ENCODE measurements around the gene CBY1.

DNA sequence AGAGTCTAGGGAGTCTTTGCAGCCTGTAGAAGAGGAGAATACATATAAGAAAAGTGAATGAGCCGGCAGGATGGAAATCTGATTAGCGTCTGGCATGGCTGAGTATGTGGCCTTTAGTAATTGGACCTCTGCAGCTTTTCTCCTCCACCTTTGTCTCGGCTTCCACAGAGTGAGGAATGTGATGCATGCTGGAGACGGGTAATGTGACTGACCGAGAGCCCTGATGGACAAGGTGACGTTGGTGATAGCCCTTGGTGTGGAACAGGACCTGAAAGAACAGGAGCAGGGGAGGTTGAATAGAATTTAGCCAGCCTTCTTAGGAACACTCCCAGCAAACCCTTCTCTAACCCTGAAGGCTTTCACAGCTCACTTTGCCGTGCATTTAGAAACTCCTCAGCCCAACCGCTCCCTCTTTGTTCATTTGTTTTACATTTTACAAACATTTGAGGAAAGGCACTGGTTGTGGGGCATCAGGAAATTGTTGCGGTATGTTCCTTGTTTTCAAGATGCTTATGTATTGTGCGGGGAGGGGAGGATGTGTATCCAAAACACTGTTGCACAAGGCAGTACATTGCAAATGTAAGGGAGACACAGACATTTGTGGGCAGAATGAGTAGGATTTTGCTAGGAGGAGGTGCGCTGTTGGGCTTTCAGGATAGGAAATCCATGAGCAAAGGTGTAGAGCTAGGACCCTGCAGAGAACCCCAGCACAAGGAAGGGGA is 56.2 kb downstream of the CBY1 start:
- TF ChIP-seq, protein P1, sequence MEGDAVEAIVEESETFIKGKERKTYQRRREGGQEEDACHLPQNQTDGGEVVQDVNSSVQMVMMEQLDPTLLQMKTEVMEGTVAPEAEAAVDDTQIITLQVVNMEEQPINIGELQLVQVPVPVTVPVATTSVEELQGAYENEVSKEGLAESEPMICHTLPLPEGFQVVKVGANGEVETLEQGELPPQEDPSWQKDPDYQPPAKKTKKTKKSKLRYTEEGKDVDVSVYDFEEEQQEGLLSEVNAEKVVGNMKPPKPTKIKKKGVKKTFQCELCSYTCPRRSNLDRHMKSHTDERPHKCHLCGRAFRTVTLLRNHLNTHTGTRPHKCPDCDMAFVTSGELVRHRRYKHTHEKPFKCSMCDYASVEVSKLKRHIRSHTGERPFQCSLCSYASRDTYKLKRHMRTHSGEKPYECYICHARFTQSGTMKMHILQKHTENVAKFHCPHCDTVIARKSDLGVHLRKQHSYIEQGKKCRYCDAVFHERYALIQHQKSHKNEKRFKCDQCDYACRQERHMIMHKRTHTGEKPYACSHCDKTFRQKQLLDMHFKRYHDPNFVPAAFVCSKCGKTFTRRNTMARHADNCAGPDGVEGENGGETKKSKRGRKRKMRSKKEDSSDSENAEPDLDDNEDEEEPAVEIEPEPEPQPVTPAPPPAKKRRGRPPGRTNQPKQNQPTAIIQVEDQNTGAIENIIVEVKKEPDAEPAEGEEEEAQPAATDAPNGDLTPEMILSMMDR (IDR thresholded peaks at IDR 0.05) = no peak
- TF ChIP-seq TAF1 (IDR thresholded peaks at IDR 0.05; ENCODE audit: borderline replicate concordance, low read depth, low read length) (no peak), RAD21 (IDR thresholded peaks at IDR 0.05; ENCODE audit: low read length) (no peak), EP300 (IDR thresholded peaks at IDR 0.05; ENCODE audit: borderline replicate concordance in 1 of 2, low read depth in 1 of 2, low read length in 1 of 2) (no peak), JUND (IDR thresholded peaks at IDR 0.05) (no peak), CHD2 (IDR thresholded peaks at IDR 0.05; ENCODE audit: low read length, partially characterized antibody) (no peak), RXRA (IDR thresholded peaks at IDR 0.05; ENCODE audit: borderline replicate concordance, low read depth) (no peak), NFIC (IDR thresholded peaks at IDR 0.05; ENCODE audit: borderline replicate concordance) (no peak), GATA2 (CRISPR knock-in tag; IDR thresholded peaks at IDR 0.05) (no peak), EZH2phosphoT487 (IDR thresholded peaks at IDR 0.05; ENCODE audit: borderline replicate concordance, low read depth) (no peak), RFX5 (IDR thresholded peaks at IDR 0.05; ENCODE audit: low read length) (no peak), SMC3 (IDR thresholded peaks at IDR 0.05; ENCODE audit: low read depth, low read length) (no peak)
- TF ChIP-seq, protein P2, sequence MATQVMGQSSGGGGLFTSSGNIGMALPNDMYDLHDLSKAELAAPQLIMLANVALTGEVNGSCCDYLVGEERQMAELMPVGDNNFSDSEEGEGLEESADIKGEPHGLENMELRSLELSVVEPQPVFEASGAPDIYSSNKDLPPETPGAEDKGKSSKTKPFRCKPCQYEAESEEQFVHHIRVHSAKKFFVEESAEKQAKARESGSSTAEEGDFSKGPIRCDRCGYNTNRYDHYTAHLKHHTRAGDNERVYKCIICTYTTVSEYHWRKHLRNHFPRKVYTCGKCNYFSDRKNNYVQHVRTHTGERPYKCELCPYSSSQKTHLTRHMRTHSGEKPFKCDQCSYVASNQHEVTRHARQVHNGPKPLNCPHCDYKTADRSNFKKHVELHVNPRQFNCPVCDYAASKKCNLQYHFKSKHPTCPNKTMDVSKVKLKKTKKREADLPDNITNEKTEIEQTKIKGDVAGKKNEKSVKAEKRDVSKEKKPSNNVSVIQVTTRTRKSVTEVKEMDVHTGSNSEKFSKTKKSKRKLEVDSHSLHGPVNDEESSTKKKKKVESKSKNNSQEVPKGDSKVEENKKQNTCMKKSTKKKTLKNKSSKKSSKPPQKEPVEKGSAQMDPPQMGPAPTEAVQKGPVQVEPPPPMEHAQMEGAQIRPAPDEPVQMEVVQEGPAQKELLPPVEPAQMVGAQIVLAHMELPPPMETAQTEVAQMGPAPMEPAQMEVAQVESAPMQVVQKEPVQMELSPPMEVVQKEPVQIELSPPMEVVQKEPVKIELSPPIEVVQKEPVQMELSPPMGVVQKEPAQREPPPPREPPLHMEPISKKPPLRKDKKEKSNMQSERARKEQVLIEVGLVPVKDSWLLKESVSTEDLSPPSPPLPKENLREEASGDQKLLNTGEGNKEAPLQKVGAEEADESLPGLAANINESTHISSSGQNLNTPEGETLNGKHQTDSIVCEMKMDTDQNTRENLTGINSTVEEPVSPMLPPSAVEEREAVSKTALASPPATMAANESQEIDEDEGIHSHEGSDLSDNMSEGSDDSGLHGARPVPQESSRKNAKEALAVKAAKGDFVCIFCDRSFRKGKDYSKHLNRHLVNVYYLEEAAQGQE (IDR thresholded peaks at IDR 0.05; ENCODE audit: low read depth, low read length) = no peak
- TF ChIP-seq, protein P3, sequence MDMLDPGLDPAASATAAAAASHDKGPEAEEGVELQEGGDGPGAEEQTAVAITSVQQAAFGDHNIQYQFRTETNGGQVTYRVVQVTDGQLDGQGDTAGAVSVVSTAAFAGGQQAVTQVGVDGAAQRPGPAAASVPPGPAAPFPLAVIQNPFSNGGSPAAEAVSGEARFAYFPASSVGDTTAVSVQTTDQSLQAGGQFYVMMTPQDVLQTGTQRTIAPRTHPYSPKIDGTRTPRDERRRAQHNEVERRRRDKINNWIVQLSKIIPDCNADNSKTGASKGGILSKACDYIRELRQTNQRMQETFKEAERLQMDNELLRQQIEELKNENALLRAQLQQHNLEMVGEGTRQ (IDR thresholded peaks at IDR 0.05; ENCODE audit: borderline replicate concordance, low read depth, low read length) = no peak

Measured in SK-N-SH (cell line).